ENCODE measurements around the gene CFAP141.

GRCh38 chr1:154223621-154224020 lies 17.5 kb upstream of the CFAP141 start:
- TF ChIP-seq CTCF (conservative IDR thresholded peaks at IDR 0.05; ENCODE audit: low read depth, low read length) (no peak), CEBPB (IDR thresholded peaks at IDR 0.05; ENCODE audit: low read depth, low read length) (no peak), RCOR1 (IDR thresholded peaks at IDR 0.05; ENCODE audit: insufficient replicate concordance, low read length) (no peak), MAZ (IDR thresholded peaks at IDR 0.05; ENCODE audit: borderline replicate concordance, low read depth, low read length) (no peak), RAD21 (IDR thresholded peaks at IDR 0.05; ENCODE audit: low read length) (no peak), SMC3 (IDR thresholded peaks at IDR 0.05; ENCODE audit: low read depth, low read length) (no peak), MXI1 (IDR thresholded peaks at IDR 0.05; ENCODE audit: borderline replicate concordance, low read depth, low read length) (no peak), POLR2A (IDR thresholded peaks at IDR 0.05; ENCODE audit: low read depth, low read length) (no peak), MAFK (IDR thresholded peaks at IDR 0.05; ENCODE audit: low read depth, low read length) (no peak), RFX5 (IDR thresholded peaks at IDR 0.05; ENCODE audit: low read depth, low read length) (no peak), CHD1 (IDR thresholded peaks at IDR 0.05; ENCODE audit: low read depth, low read length) (no peak), FOS (IDR thresholded peaks at IDR 0.05; ENCODE audit: low read depth, low read length) (no peak), BHLHE40 (IDR thresholded peaks at IDR 0.05; ENCODE audit: low read depth, low read length) (no peak), USF2 (IDR thresholded peaks at IDR 0.05; ENCODE audit: low read depth, low read length) (no peak)
